ENCODE measurements around the gene PKLR.

- TF ChIP-seq CTCF (IDR thresholded peaks at IDR 0.05) (no peak), POLR2A (IDR thresholded peaks at IDR 0.05) (no peak)
Measured at GRCh38 chr1:155295183-155295941, 5.9 kb downstream of the PKLR start.

All from testis (tissue), 2 donors.